GM18498 (cell line): ENCODE results near the gene NXPH1.

Source experiments
- ATAC-seq: cut with Tn5 transposase; IDR thresholded peaks from one replicate; pipeline ENCODE4 v1.9.1; 2021; ENCODE audit warnings: mild to moderate bottlenecking, moderate library complexity; ENCODE audit not compliant: unreplicated experiment

NXPH1 gene

DNA sequence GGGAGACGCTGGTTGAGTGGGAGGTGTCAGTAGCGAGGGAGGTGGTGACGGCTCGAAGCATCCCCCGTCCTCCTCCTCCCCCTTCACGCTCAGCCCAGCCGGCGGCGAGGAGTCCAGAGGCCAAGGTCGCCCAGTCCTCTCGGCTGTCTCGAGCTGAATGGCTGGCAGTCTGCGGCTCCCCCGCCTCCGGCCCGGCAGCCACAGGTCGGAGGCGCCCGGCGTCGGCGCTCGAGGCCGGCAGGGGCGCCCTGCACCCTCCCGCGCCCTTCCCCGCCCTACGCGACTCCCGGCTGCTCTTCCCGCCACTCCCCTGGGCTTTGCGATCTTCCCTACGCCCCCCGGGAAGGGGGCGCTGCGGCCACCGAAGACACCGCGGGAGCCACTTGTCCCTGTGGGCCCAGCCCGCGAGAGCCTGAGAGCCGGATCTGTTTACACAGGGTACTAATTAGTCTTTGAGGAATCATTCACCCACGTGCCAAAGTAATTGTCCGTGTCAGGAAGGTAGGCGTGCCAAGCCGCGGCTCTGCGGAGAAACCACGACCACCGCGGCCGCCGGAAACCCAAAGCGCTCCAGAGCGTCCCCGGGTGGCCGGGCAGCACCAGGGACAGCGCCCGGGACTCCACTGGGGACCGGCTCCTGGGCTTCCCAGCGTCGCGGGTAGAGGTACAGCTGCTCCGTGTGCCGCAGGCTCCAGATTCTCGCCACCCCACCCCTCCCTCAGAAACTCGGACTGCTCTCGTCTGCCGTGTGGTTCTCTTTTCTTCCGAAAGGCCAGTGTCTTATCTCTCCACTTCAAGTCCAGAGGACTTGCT is at the start of gene NXPH1:
Gene NXPH1 (plus strand): TSS at position 133 of the 813 bp plus-strand sequence.
- ATAC-seq = no peak

DNA sequence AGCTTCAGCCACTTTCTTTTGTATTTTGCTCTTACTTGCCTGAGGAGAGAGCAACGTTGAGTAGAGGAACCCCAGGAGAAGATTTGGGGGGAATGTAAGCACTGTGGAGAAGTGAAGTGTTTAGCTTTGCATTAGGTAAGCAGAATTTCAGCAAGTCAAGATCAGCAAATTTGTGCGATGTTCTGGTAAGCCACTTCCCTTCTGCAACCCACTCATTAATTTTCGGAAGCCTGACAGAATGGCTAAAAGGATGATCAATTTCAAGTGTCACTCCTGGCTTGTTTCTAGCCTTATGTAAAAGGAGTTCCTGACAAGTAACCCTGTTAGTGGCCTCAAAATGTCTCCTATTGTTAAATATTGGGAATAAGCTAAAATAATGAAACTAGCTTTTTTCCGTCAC is 48.5 kb upstream of the NXPH1 start:
- no peak for ATAC-seq

DNA sequence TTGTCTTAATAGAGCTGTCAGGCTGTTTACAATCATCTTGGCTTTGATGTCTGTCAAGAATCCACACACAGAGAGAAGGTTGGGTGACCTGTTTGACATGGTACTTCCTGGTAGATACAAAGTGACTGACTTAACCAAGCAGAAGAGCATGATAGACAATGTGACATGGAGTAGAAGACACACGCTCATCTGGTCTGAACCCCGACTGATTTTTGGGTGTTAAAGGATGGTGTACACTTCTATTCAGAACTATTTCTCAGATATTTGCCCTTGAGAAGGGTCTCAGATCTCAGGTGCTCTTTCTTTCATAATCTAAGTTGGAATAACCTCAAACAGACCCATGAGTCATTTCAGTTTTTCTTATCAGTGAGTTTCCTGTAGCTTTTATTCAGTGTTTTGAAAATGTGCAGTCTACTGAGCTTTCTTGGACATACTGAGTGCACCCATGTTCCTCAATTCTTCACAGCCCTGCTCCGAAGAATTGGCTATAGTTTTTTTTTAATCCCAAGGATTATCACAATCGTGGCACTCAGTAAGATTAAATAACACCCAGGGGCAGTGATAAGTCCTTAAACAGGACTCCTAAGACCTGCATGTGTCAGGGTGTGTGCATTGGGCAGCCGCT is 46.4 kb upstream of the NXPH1 start:
- ATAC-seq = peak; percentile 72

DNA sequence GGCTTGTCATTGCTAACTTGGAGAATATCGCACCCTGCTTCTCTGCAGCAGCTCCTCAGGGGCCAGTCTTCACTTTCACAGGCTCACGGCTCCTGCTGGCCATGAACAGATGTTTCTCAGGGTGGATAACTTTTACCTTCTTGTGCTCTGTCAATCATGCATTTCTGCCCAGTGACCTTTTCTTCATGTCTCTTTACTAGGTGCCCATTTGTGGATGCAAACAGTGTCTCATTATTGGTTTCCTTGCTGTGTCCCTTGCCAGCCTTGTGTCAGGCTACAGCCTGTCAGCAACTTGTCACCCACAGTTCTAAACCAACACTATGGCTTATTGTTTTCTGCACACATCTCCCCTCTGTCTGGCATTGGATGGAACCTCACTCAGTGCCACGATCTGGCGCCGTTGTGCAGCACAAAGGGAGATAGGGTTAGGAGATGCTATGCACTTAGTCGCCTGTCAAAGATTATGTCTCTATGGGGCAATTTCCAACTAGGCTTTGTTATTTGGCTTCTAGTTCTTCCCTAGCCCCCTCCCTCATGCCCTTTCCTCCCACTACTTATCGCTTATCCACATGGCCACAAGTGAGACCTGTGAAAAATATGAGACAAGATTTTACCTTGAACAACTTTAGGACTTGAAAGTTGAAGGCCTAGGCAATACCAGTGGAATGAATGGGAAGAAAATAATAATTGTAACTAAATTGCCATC is 45.7 kb upstream of the NXPH1 start:
- peak; percentile 45 for ATAC-seq

GRCh38 chr7:8388257-8388625 is 45.2 kb upstream of the NXPH1 start:
- ATAC-seq = no peak

DNA sequence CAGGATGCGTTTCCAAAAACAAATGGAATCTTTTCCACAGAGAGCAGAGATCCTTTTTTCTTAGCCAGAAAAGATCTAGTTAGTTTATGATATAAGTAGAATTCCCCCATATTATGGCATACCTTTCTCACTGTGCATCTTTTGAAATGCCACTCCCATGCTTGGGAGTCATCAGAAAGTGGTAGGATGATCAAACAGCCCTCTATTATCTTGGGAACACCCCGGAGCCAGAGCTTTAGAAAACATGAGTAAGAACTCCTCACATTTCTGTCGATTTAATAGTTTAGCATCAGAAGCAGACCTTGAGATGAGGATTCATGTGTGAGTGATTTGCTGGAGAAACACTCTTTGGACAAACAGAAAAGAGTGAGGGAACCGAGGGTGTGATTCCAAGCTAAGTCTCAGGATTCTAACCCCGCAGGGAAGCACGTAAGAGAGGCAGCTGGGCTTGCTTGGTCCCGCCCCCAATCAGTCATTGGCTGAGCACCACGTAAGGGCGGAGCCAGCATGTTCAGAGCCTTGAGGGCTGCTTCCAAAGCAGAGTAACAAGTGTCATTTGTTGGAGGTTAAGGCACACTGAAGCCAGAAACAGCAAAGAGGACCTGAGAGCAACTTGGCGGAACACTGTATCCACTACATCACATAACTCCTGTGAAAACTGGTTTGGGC is 43.7 kb upstream of the NXPH1 start:
- ATAC-seq = no peak

DNA sequence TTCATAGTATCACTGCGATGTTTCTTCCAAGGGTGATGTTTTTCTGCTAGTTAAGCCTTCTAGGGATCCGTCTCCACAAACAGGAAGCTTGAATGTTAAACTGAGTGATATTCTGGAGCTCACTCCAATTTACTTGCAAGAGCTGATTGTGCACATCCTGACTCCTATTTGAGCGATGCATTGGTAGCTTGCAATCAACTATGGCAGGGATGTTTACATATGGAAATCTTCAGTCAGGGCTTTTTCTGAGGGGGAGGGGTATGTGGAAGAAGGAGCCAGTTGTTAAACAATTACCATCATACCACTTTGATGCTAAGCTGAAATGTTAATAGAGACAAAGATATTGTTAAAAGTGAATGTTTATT is 43.2 kb upstream of the NXPH1 start:
- ATAC-seq = no peak

DNA sequence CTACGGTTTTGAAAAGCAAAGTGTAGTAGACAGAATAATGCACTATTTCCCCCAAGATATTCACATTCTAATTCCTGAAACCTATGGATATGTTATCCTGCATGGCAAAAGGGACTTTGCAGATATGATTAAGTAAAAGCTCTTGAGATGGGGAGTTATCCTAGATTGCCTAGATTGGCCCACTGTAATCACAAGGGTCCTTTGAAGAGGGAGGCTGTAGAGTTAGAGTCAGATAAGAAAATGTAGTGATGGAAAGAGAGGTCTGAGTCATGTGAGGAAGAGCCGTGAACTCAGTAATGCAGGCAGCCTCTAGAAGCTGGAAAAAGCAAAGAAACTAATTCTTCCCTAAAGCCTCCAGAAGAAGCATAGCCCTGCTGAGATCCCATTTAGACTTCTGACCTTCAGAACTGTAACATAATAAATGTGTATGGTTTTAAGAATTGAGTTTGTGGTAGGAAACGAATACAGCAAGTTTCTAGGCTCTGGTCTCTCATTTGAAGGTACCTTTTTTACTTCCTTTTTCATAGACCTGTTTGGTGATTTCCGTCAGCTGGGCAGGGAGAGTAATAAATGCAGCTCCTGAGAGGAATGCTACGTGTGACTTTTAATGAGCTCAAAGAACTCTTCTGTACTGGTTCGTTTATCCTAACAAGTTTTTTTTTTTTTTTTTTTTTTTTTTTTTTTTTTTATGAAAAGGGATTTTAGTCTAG is 41.9 kb upstream of the NXPH1 start:
- peak; percentile 43 for ATAC-seq

- ATAC-seq = no peak
Observed at GRCh38 chr7:8396294-8396693, 37.1 kb upstream of the NXPH1 start.

DNA sequence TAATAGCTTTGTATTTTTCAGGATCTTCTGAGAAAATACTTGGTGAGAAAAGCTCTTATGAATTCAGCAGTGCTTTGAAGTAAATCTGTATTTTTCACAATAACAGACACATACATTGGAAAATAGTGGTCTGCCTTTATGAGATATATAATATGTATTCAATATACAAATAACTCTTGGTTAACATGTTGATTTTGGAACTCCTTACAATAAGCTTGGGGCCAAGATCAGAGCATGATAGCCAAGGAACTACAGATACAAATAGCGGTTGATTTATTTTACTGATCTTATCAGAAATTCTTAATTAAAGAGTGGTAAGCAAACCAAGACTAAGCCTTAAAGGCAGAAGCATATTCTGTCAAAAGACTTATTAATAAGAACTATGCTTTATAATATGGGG is 24.5 kb upstream of the NXPH1 start:
- ATAC-seq = no peak

- ATAC-seq = no peak
Observed at GRCh38 chr7:8411103-8411502, 22.3 kb upstream of the NXPH1 start.

DNA sequence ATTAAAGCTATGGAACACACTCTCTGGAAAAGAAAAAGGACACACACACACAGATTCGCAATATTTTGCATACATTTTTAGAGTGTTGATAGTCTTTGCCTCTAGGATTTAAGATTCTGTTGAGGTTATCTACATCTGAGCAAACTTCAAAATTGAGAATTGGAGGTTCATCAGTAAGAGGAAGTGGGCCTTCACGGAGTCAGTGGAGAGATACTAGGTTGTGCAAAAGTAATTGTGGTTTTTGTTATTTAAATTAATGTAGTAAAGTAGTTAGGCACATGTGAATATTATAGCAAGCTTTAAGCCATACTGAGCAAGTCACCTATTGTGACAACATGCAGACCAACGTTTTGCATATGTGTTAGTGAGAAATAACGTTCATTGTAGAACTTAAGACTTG is 19.8 kb upstream of the NXPH1 start:
- no peak for ATAC-seq

GRCh38 chr7:8418629-8419245 is 14.7 kb upstream of the NXPH1 start:
- no peak for ATAC-seq

DNA sequence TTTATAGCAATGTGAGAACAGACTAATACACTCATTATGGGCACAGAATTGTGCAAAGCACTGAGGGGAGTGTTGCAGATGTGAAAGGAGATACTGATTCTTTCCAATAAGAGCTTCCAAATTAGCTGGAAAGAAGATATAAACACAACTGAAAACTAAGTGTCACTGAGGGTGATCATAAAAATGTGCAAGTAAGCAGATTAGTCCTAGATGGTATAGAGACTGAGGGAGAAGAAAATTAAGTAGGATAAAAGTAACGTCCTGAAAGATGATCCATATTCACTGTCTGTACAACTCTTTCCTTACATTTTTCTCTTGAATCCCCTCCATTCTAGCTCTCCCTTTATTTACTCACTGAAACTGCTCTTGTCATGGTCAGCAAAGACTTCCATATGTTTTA is 11.2 kb upstream of the NXPH1 start:
- no peak for ATAC-seq

- no peak for ATAC-seq
Observed at GRCh38 chr7:8423057-8423456, 10.4 kb upstream of the NXPH1 start.

- ATAC-seq = no peak
Observed at GRCh38 chr7:8425223-8425622, 8.2 kb upstream of the NXPH1 start.

DNA sequence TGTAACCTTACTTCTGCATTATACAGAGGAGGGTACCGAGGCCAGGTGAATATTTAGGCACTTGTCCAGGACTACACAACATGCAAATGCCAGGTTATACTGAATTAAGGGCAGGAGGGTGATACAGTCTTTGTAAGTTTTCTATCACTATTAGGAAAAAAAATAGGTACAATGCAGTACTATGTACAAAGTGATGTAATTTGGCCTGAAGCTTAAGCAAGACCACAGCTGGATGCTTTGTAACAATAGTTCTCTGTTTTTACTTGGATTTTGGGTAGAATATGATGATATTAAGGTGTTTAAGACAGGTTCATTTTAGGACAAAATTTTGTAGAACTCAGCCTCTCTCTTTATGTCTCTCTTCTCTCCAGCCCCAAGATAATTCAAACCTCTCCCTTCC is 2.8 kb upstream of the NXPH1 start:
- no peak for ATAC-seq

- ATAC-seq = no peak
Observed at GRCh38 chr7:8434290-8435002, 1.0 kb downstream of the NXPH1 start.

DNA sequence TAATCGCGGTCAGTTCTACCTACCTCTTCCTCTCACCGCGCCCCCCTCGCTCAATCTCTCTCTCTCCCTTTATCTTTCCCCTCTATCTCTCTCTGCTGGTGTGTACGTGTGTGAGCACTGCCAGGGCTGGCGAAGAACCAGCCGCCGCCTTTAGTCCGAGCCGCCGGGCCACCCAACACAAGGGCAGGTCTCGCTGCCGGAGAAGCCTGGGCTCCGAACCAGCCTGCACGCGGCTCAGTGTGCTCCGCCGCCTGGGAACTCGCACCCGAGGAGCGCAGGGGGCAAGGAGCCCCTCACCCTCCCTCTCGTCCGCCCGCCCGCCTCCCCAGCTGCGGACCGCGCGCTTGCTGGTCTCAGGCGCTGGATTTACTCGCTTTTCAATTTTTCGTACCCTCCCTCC is 1.7 kb downstream of the NXPH1 start:
- no peak for ATAC-seq
